ENCODE data around the gene GRM7. TPM values are rescaled to one million over a fixed set of nuclear protein-coding genes. Genes with fewer than 3 reads are reported as not detected.

The GRM7 gene
- total and polyA plus RNA-seq, 2 donors (not counting 1 experiment from before 2014, with no cell fraction given): not detected

GRCh38 chr3:7203969-7204847 is 343.3 kb downstream of the GRM7 start:
- Histone ChIP-seq H3K36me3 (ENCODE audit: control insufficient read depth, insufficient read depth, low read length) (no peaks in the 10 kb centered on the region), H3K27me3 (ENCODE audit: control insufficient read depth, insufficient read depth, low read length) (no peaks in the 10 kb centered on the region), H3K27ac (ENCODE audit: insufficient read depth, low read length) (no peak overlapping the region), H4K20me1 (ENCODE audit: control insufficient read depth, extremely low read depth, insufficient read depth, low read length) (no peaks in the 10 kb centered on the region), H3K79me2 (ENCODE audit: control insufficient read depth, insufficient read depth, low read length) (no peaks in the 10 kb centered on the region), H3K4me2 (ENCODE audit: extremely low read depth, insufficient read depth, low read length) (no peak overlapping the region), H3K4me3 (replicated peaks in 1 of 4; ENCODE audit: control extremely low read depth in 1 of 4, insufficient read depth in 1 of 4, low read depth in 3 of 4, low read length in 4 of 4) (no peak overlapping the region), H3K9ac (ENCODE audit: insufficient read depth, low read length) (no peak overlapping the region), H2AFZ (ENCODE audit: low read length) (no peak overlapping the region), H3K9me3 (ENCODE audit: control insufficient read depth, insufficient read depth, low read depth, low read length) (no peaks in the 10 kb centered on the region), H3K4me1 (ENCODE audit: control insufficient read depth, extremely low read depth, insufficient read depth, low read length) (no peaks in the 10 kb centered on the region)
- no peak for TF ChIP-seq EZH2 (IDR thresholded peaks at IDR 0.05; ENCODE audit: low read length, missing control alignments)
- TF ChIP-seq, protein P1, sequence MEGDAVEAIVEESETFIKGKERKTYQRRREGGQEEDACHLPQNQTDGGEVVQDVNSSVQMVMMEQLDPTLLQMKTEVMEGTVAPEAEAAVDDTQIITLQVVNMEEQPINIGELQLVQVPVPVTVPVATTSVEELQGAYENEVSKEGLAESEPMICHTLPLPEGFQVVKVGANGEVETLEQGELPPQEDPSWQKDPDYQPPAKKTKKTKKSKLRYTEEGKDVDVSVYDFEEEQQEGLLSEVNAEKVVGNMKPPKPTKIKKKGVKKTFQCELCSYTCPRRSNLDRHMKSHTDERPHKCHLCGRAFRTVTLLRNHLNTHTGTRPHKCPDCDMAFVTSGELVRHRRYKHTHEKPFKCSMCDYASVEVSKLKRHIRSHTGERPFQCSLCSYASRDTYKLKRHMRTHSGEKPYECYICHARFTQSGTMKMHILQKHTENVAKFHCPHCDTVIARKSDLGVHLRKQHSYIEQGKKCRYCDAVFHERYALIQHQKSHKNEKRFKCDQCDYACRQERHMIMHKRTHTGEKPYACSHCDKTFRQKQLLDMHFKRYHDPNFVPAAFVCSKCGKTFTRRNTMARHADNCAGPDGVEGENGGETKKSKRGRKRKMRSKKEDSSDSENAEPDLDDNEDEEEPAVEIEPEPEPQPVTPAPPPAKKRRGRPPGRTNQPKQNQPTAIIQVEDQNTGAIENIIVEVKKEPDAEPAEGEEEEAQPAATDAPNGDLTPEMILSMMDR (conservative IDR thresholded peaks at IDR 0.05 in 1 of 2, IDR thresholded peaks at IDR 0.05 in 1 of 2; ENCODE audit: low read depth in 1 of 2, low read length in 2 of 2): no peak
- no peak for DNase-seq (ENCODE audit: low read depth in 2 of 2)

DNA sequence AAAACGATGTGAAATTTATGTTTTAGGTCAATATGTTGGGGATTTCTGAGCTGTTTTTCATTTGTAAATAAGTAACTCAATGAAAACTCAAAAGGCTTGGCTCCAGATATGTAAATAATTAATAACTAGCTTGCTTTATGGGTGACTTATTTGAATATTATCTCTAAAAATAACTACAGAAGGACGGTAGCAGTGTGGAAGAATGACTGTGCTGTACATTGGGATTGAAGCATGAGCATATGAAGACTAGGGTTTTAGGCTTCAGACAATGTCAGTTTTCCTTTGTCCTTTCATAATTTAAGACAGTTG is 343.9 kb downstream of the GRM7 start:
- Histone ChIP-seq H3K79me2 (ENCODE audit: control insufficient read depth, insufficient read depth, low read length) (no peaks in the 10 kb centered on the region), H3K9me3 (ENCODE audit: control insufficient read depth, insufficient read depth, low read depth, low read length) (no peaks in the 10 kb centered on the region), H3K27me3 (ENCODE audit: control insufficient read depth, insufficient read depth, low read length) (no peaks in the 10 kb centered on the region), H2AFZ (ENCODE audit: low read length) (no peak overlapping the region), H3K36me3 (ENCODE audit: control insufficient read depth, insufficient read depth, low read length) (no peaks in the 10 kb centered on the region), H3K4me1 (ENCODE audit: control insufficient read depth, extremely low read depth, insufficient read depth, low read length) (no peaks in the 10 kb centered on the region), H4K20me1 (ENCODE audit: control insufficient read depth, extremely low read depth, insufficient read depth, low read length) (no peaks in the 10 kb centered on the region), H3K27ac (ENCODE audit: insufficient read depth, low read length) (no peak overlapping the region), H3K4me2 (ENCODE audit: extremely low read depth, insufficient read depth, low read length) (no peak overlapping the region), H3K9ac (ENCODE audit: insufficient read depth, low read length) (no peak overlapping the region), H3K4me3 (replicated peaks in 1 of 4; ENCODE audit: control extremely low read depth in 1 of 4, insufficient read depth in 1 of 4, low read depth in 3 of 4, low read length in 4 of 4) (no peak overlapping the region)
- TF ChIP-seq, protein P1 (conservative IDR thresholded peaks at IDR 0.05 in 1 of 2, IDR thresholded peaks at IDR 0.05 in 1 of 2; ENCODE audit: low read depth in 1 of 2, low read length in 2 of 2): no peak
- no peak for TF ChIP-seq EZH2 (IDR thresholded peaks at IDR 0.05; ENCODE audit: low read length, missing control alignments)
- no peak for DNase-seq (ENCODE audit: low read depth in 2 of 2)

GRCh38 chr3:7205535-7205934 is 344.6 kb downstream of the GRM7 start:
- no peak overlapping the region for H3K27ac ChIP-seq (ENCODE audit: insufficient read depth, low read length)
- peak overlapping the region in 1 of 4 experiments; percentile 5 for H3K4me3 ChIP-seq (replicated peaks in 1 of 4; ENCODE audit: control extremely low read depth in 1 of 4, insufficient read depth in 1 of 4, low read depth in 3 of 4, low read length in 4 of 4)
- peak in 1 of 2 donors; percentile 39 for DNase-seq (ENCODE audit: low read depth in 2 of 2)

More at GRCh38 chr3:7205535-7205934, 344.6 kb downstream of the GRM7 start:
- Histone ChIP-seq H3K36me3 (ENCODE audit: control insufficient read depth, insufficient read depth, low read length) (no peaks in the 10 kb centered on the region), H3K79me2 (ENCODE audit: control insufficient read depth, insufficient read depth, low read length) (no peaks in the 10 kb centered on the region), H3K9me3 (ENCODE audit: control insufficient read depth, insufficient read depth, low read depth, low read length) (no peaks in the 10 kb centered on the region), H3K4me1 (ENCODE audit: control insufficient read depth, extremely low read depth, insufficient read depth, low read length) (no peaks in the 10 kb centered on the region), H3K27me3 (ENCODE audit: control insufficient read depth, insufficient read depth, low read length) (no peaks in the 10 kb centered on the region), H4K20me1 (ENCODE audit: control insufficient read depth, extremely low read depth, insufficient read depth, low read length) (no peaks in the 10 kb centered on the region), H3K9ac (ENCODE audit: insufficient read depth, low read length) (no peak overlapping the region), H3K4me2 (ENCODE audit: extremely low read depth, insufficient read depth, low read length) (no peak overlapping the region), H2AFZ (ENCODE audit: low read length) (no peak overlapping the region)
- TF ChIP-seq, protein P1 (conservative IDR thresholded peaks at IDR 0.05 in 1 of 2, IDR thresholded peaks at IDR 0.05 in 1 of 2; ENCODE audit: low read depth in 1 of 2, low read length in 2 of 2): no peak
- no peak for TF ChIP-seq EZH2 (IDR thresholded peaks at IDR 0.05; ENCODE audit: low read length, missing control alignments)
